BJ (cell line): ENCODE data around the gene SPTLC2. TPM values are rescaled to one million over a fixed set of nuclear protein-coding genes. Genes with fewer than 3 reads are reported as not detected.
"Not testable (repeated sequence)": the region's sequence is repeated elsewhere in the genome, so short reads cannot be mapped to it uniquely, and the experiment has no call there.

Source experiments
- CTCF ChIA-PET: fragments of 350-600 bp; formaldehyde crosslinking; extraction: SDS; loops from one replicate; lab custom pipeline; 2021; ENCODE audit warnings: antibody characterized with exemption, inconsistent platforms; lab: Yijun Ruan, JAX
- POLR2A ChIA-PET: fragments of 300-600 bp; sonication (Branson Sonifier 250); formaldehyde crosslinking; extraction: SDS; loops from one replicate; lab custom pipeline; 2021; ENCODE audit warnings: antibody characterized with exemption; lab: Charles Lee
- DNase-seq: peaks from one replicate; pipeline ENCODE4 v3.0.0-alpha.2; 2011; ENCODE audit warnings: low read depth
- H3K27me3 ChIP-seq: 2 replicates; pipeline ENCODE4 v1.6.0; 2011; ENCODE audit warnings: low read length; ENCODE audit not compliant: control insufficient read depth, insufficient read depth
- H3K36me3 ChIP-seq: 2 replicates; pipeline ENCODE4 v1.5.1; 2011; ENCODE audit warnings: low read length; ENCODE audit not compliant: control insufficient read depth, insufficient read depth
- H3K4me3 ChIP-seq: 2 replicates; pipeline ENCODE4 v1.5.1; 2011; ENCODE audit warnings: low read depth, mild to moderate bottlenecking, control low read depth, low read length
- CTCF ChIP-seq: IDR thresholded peaks from 2 replicates; pipeline ENCODE4 v1.5.1; 2011; ENCODE audit warnings: low read depth, mild to moderate bottlenecking, control low read depth, inconsistent platforms, low read length, moderate library complexity; ENCODE audit not compliant: insufficient read depth
- polyA minus RNA-seq: library from RNA; depleted of rRNA, polyadenylated mRNA; stranded (reverse); fragments of >200 nt; gene quantifications from 2 replicates; pipeline ENCODE4 v1.2.3, GENCODE V29; 2011; rRNA and poly(A)+ RNA removed
- polyA plus RNA-seq: library from polyadenylated mRNA; depleted of rRNA; stranded (reverse); fragments of >200 nt; gene quantifications from 2 replicates; pipeline ENCODE4 v1.2.3, GENCODE V29; 2011; rRNA removed

Gene SPTLC2
- polyA plus RNA-seq (38.3 and 43.8 TPM in 2 replicates), polyA minus RNA-seq (20.6 and 25.4 TPM in 2 replicates)

GRCh38 chr14:77616454-77617229 is at the start of gene SPTLC2:
Gene SPTLC2 (minus strand): TSS chr14:77616637. CDS start chr14:77616579, 58 bp downstream.
- TF ChIP-seq CTCF, result peak; percentile 10; the same call in 1 of the 2 replicates
- Histone ChIP-seq H3K27me3 (no peaks in the 10 kb centered on the region), H3K4me3 (peak within 1 kb of the TSS; percentile 87), H3K36me3 (no peaks in the 10 kb centered on the region)
- POLR2A ChIA-PET, result no interaction called here
- peak; percentile 99 for DNase-seq
- CTCF ChIA-PET, result no interaction called here

GRCh38 chr14:77663293-77663692 is 46.9 kb upstream of the SPTLC2 start:
- CTCF ChIA-PET, result interaction anchor here (0.5 kb wide), 1 partner anchor 83 kb away, joined by 4 read pairs; no protein-coding TSS in a partner anchor
- no peak for TF ChIP-seq CTCF
- POLR2A ChIA-PET, result no interaction called here

GRCh38 chr14:77661562-77661961 is 45.1 kb upstream of the SPTLC2 start:
- H3K27me3 ChIP-seq, H3K4me3 ChIP-seq, CTCF ChIA-PET, DNase-seq, POLR2A ChIA-PET, H3K36me3 ChIP-seq: not testable (repeated sequence)

More at GRCh38 chr14:77663293-77663692, 46.9 kb upstream of the SPTLC2 start:
- no peak overlapping the region for H3K4me3 ChIP-seq
- no peak for DNase-seq
- no peaks in the 10 kb centered on the region for H3K36me3 ChIP-seq
- no peaks in the 10 kb centered on the region for H3K27me3 ChIP-seq

GRCh38 chr14:77660754-77661153 is 44.3 kb upstream of the SPTLC2 start:
- Histone ChIP-seq H3K4me3 (no peak overlapping the region), H3K27me3 (no peaks in the 10 kb centered on the region), H3K36me3 (no peaks in the 10 kb centered on the region)
- no peak for DNase-seq
- TF ChIP-seq CTCF, result no peak
- POLR2A ChIA-PET, result no interaction called here
- CTCF ChIA-PET, result no interaction called here

- POLR2A ChIA-PET, result no interaction called here
- CTCF ChIA-PET, result interaction anchor here (0.5 kb wide), 1 partner anchor 783 kb away, joined by 3 read pairs; no protein-coding TSS in a partner anchor
- Histone ChIP-seq H3K4me3 (no peak overlapping the region), H3K36me3 (no peaks in the 10 kb centered on the region), H3K27me3 (no peaks in the 10 kb centered on the region)
- DNase-seq, result no peak
- no peak for TF ChIP-seq CTCF
These were observed 43.4 kb upstream of the SPTLC2 start for GRCh38 chr14:77659831-77660230.

GRCh38 chr14:77657280-77657679 is 40.8 kb upstream of the SPTLC2 start:
- no peak for TF ChIP-seq CTCF
- H3K36me3 ChIP-seq, result no peaks in the 10 kb centered on the region
- DNase-seq, result no peak
- no peak overlapping the region for H3K4me3 ChIP-seq
- no peaks in the 10 kb centered on the region for H3K27me3 ChIP-seq
- ChIA-PET POLR2A (no interaction called here), CTCF (no interaction called here)
